GF-D8 (cell line): ENCODE results near the gene CSNK1D.
A peak's percentile ranks its signal among the peaks of the same experiment; 100 is the strongest.

ENCODE experiments used
- DNase-seq: peaks from one replicate; lab custom pipeline; 2025; lab: John Stamatoyannopoulos, UW

Gene CSNK1D

GRCh38 chr17:82273327-82274133, at the start of gene CSNK1D:
TSS of gene CSNK1D (minus strand) at chr17:82273700. CDS start at chr17:82273381, 319 bp downstream.
- DNase-seq = peak; percentile 36

GRCh38 chr17:82322526-82323453, 49.3 kb upstream of the CSNK1D start:
- no peak for DNase-seq

GRCh38 chr17:82321947-82322466, 48.5 kb upstream of the CSNK1D start:
- DNase-seq = no peak

- no peak for DNase-seq
Observed at GRCh38 chr17:82320956-82321927, 47.7 kb upstream of the CSNK1D start.

- DNase-seq = no peak
Observed at GRCh38 chr17:82320140-82320840, 46.8 kb upstream of the CSNK1D start.

- DNase-seq = no peak
Observed at GRCh38 chr17:82319619-82320062, 46.1 kb upstream of the CSNK1D start.

GRCh38 chr17:82318772-82319606, 45.5 kb upstream of the CSNK1D start:
- DNase-seq = no peak

- no peak for DNase-seq
Observed at GRCh38 chr17:82318169-82318498, 44.6 kb upstream of the CSNK1D start.

GRCh38 chr17:82317394-82318168, 44.1 kb upstream of the CSNK1D start, which contains the start of gene CD7:
TSS of gene CD7 (minus strand) at chr17:82317608. CDS start at chr17:82317495, 113 bp downstream.
- no peak for DNase-seq

- DNase-seq = no peak
Observed at GRCh38 chr17:82316651-82317393, 43.3 kb upstream of the CSNK1D start.

- DNase-seq = no peak
Observed at GRCh38 chr17:82315703-82316358, 42.3 kb upstream of the CSNK1D start.

- no peak for DNase-seq
Observed at GRCh38 chr17:82314727-82315605, 41.5 kb upstream of the CSNK1D start.

- no peak for DNase-seq
Observed at GRCh38 chr17:82314012-82314726, 40.7 kb upstream of the CSNK1D start.

- DNase-seq = no peak
Observed at GRCh38 chr17:82313195-82314011, 39.9 kb upstream of the CSNK1D start.

GRCh38 chr17:82311971-82312370, 38.5 kb upstream of the CSNK1D start:
- DNase-seq = no peak
